OCI-LY1 (cell line): ENCODE data around the gene OR2G3.

Experiments used
- H2AFZ ChIP-seq: fragments of 200-600 bp; sonication (generic), shearing (Covaris generic); 2 replicates; pipeline ENCODE4 v1.6.0; 2014; ENCODE audit warnings: antibody characterized with exemption, mild to moderate bottlenecking, low read length
- H3F3A ChIP-seq: fragments of 200-600 bp; sonication (generic), shearing (Covaris generic); 2 replicates; pipeline ENCODE4 v1.6.0; 2014; ENCODE audit warnings: mild to moderate bottlenecking, antibody characterized with exemption, low read length, moderate library complexity; ENCODE audit not compliant: insufficient read depth
- H3K27ac ChIP-seq: fragments of 200-600 bp; sonication (generic); 2 replicates; pipeline ENCODE4 v1.5.1; 2014; ENCODE audit warnings: low read length, mixed run types, mild to moderate bottlenecking, low read depth; ENCODE audit not compliant: poor library complexity, severe bottlenecking
- H3K27me3 ChIP-seq: fragments of 200-600 bp; sonication (generic); 2 replicates; pipeline ENCODE4 v1.6.0; 2014; ENCODE audit warnings: antibody characterized with exemption, mild to moderate bottlenecking, low read length, moderate library complexity; ENCODE audit not compliant: insufficient read depth
- H3K36me3 ChIP-seq: fragments of 200-600 bp; sonication (generic); 2 replicates; pipeline ENCODE4 v1.6.1; 2014; ENCODE audit warnings: mild to moderate bottlenecking, antibody characterized with exemption, low read length, moderate library complexity, mixed read lengths; ENCODE audit not compliant: insufficient read depth
- H3K4me1 ChIP-seq: fragments of 200-600 bp; sonication (generic); 2 replicates; pipeline ENCODE4 v1.5.1; 2014; ENCODE audit warnings: mild to moderate bottlenecking, low read length, moderate library complexity; ENCODE audit not compliant: insufficient read depth, severe bottlenecking
- H3K4me2 ChIP-seq: fragments of 200-600 bp; sonication (generic), shearing (Covaris generic); 2 replicates; pipeline ENCODE4 v1.6.1; 2014; ENCODE audit warnings: low read length
- H3K4me3 ChIP-seq: fragments of 200-600 bp; sonication (generic); 2 replicates; pipeline ENCODE4 v1.5.1; 2014; ENCODE audit warnings: low read length, low read depth, mild to moderate bottlenecking, mixed read lengths; ENCODE audit not compliant: poor library complexity, severe bottlenecking
- H3K79me2 ChIP-seq: fragments of 200-600 bp; shearing (Covaris generic); 2 replicates; pipeline ENCODE4 v1.6.1; 2016; ENCODE audit warnings: mixed run types, low read length, mixed read lengths; ENCODE audit not compliant: insufficient read depth
- H3K9ac ChIP-seq: fragments of 200-600 bp; sonication (generic), shearing (Covaris generic); 2 replicates; pipeline ENCODE4 v1.6.1; 2014; ENCODE audit warnings: mild to moderate bottlenecking, low read length, mixed read lengths
- H3K9me2 ChIP-seq: fragments of 200-600 bp; sonication (generic), shearing (Covaris generic); 2 replicates; pipeline ENCODE4 v1.6.1; 2014; ENCODE audit warnings: low read depth, mild to moderate bottlenecking, low read length, mixed read lengths
- H3K9me3 ChIP-seq: fragments of 200-600 bp; shearing (Covaris generic); 2 replicates; pipeline ENCODE4 v1.6.1; 2014; ENCODE audit warnings: low read length, mixed read lengths
- H4K20me1 ChIP-seq: fragments of 200-600 bp; sonication (generic), shearing (Covaris generic); 2 replicates; pipeline ENCODE4 v1.6.0; 2016; ENCODE audit warnings: mild to moderate bottlenecking, low read length; ENCODE audit not compliant: insufficient read depth
- EZH2 ChIP-seq: fragments of 200-600 bp; sonication (generic), shearing (Covaris generic); IDR thresholded peaks from 2 replicates; pipeline ENCODE4 v1.8.0; 2017; ENCODE audit warnings: borderline replicate concordance, mixed run types, mild to moderate bottlenecking, antibody characterized with exemption, low read length, moderate library complexity, mixed read lengths
- TF ChIP-seq, protein P1 (sequence below): fragments of 200-600 bp; sonication (generic), shearing (Covaris generic); IDR thresholded peaks from 2 replicates; pipeline ENCODE4 v1.5.1; 2017; ENCODE audit warnings: mild to moderate bottlenecking, antibody characterized with exemption, low read length, moderate library complexity, mixed read lengths

The OR2G3 gene

GRCh38 chr1:247642742-247643141, 37.4 kb downstream of the OR2G3 start:
- no peaks in the 10 kb centered on the region for H3K79me2 ChIP-seq
- H4K20me1 ChIP-seq: no peaks in the 10 kb centered on the region
- no peaks in the 10 kb centered on the region for H3F3A ChIP-seq
- H3K36me3 ChIP-seq: no peaks in the 10 kb centered on the region
- H3K4me2 ChIP-seq: no peak overlapping the region
- H2AFZ ChIP-seq: no peak overlapping the region
- H3K4me1 ChIP-seq: no peaks in the 10 kb centered on the region
- no peak overlapping the region for H3K9ac ChIP-seq
- H3K4me3 ChIP-seq: no peak overlapping the region
- TF ChIP-seq, protein P1, sequence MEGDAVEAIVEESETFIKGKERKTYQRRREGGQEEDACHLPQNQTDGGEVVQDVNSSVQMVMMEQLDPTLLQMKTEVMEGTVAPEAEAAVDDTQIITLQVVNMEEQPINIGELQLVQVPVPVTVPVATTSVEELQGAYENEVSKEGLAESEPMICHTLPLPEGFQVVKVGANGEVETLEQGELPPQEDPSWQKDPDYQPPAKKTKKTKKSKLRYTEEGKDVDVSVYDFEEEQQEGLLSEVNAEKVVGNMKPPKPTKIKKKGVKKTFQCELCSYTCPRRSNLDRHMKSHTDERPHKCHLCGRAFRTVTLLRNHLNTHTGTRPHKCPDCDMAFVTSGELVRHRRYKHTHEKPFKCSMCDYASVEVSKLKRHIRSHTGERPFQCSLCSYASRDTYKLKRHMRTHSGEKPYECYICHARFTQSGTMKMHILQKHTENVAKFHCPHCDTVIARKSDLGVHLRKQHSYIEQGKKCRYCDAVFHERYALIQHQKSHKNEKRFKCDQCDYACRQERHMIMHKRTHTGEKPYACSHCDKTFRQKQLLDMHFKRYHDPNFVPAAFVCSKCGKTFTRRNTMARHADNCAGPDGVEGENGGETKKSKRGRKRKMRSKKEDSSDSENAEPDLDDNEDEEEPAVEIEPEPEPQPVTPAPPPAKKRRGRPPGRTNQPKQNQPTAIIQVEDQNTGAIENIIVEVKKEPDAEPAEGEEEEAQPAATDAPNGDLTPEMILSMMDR: no peak
- no peak for TF ChIP-seq EZH2
- no peak overlapping the region for H3K27ac ChIP-seq
- no peaks in the 10 kb centered on the region for H3K27me3 ChIP-seq
- H3K9me3 ChIP-seq: no peaks in the 10 kb centered on the region
- H3K9me2 ChIP-seq: no peaks in the 10 kb centered on the region

GRCh38 chr1:247646867-247647266, 41.5 kb downstream of the OR2G3 start:
- H3K79me2 ChIP-seq: no peaks in the 10 kb centered on the region
- no peaks in the 10 kb centered on the region for H3K9me3 ChIP-seq
- H3K4me1 ChIP-seq: no peaks in the 10 kb centered on the region
- no peaks in the 10 kb centered on the region for H3K9me2 ChIP-seq
- no peaks in the 10 kb centered on the region for H3K36me3 ChIP-seq
- no peaks in the 10 kb centered on the region for H3F3A ChIP-seq
- H3K4me2 ChIP-seq: no peak overlapping the region
- no peak overlapping the region for H3K4me3 ChIP-seq
- no peak overlapping the region for H3K27ac ChIP-seq
- H4K20me1 ChIP-seq: no peaks in the 10 kb centered on the region
- H3K27me3 ChIP-seq: no peaks in the 10 kb centered on the region
- TF ChIP-seq EZH2: no peak
- TF ChIP-seq, protein P1: no peak
- H2AFZ ChIP-seq: no peak overlapping the region
- no peak overlapping the region for H3K9ac ChIP-seq

DNA sequence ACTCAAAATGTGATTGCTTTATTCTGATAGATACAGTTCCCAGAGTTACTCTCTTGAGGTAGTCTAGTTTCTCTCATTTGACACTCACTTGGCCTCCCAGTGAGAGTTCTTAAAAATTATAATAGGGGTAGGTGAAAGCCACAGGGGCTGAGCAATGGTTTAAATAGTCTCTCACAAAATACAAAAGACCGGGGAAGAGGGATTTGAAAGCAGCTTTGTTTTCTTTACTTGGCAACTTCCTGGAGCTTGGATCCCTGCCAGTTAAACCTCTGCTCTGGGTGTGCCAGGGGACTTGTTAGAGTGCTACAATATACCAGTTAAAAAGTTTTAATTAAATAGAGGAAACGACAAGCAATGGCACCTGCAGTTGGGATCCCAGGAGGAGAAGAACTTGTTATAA, 42.5 kb downstream of the OR2G3 start:
- H3F3A ChIP-seq: no peaks in the 10 kb centered on the region
- no peaks in the 10 kb centered on the region for H3K9me3 ChIP-seq
- no peak overlapping the region for H3K9ac ChIP-seq
- no peaks in the 10 kb centered on the region for H3K4me1 ChIP-seq
- H3K4me3 ChIP-seq: no peak overlapping the region
- H3K9me2 ChIP-seq: no peaks in the 10 kb centered on the region
- TF ChIP-seq, protein P1: no peak
- no peak for TF ChIP-seq EZH2
- H3K27ac ChIP-seq: no peak overlapping the region
- no peak overlapping the region for H3K4me2 ChIP-seq
- H3K27me3 ChIP-seq: no peaks in the 10 kb centered on the region
- no peaks in the 10 kb centered on the region for H3K36me3 ChIP-seq
- no peaks in the 10 kb centered on the region for H4K20me1 ChIP-seq
- no peak overlapping the region for H2AFZ ChIP-seq
- H3K79me2 ChIP-seq: no peaks in the 10 kb centered on the region
